Kidney epithelial cell (primary cell): ENCODE measurements around the gene KRT73. TPM values are rescaled to one million over a fixed set of nuclear protein-coding genes. Genes with fewer than 3 reads are reported as not detected.

Experiments used
- DNase-seq: peaks from one replicate; pipeline ENCODE4 v3.0.0-alpha.2; 2010; ENCODE audit warnings: low read depth
- H3K27me3 ChIP-seq: 2 replicates; pipeline ENCODE4 v1.6.0; 2011; ENCODE audit warnings: low read length; ENCODE audit not compliant: control insufficient read depth, insufficient read depth
- H3K36me3 ChIP-seq: 2 replicates; pipeline ENCODE4 v1.5.1; 2011; ENCODE audit warnings: low read length; ENCODE audit not compliant: control insufficient read depth, insufficient read depth
- H3K4me3 ChIP-seq: 2 replicates; pipeline ENCODE4 v1.5.1; 2011; ENCODE audit warnings: low read depth, mild to moderate bottlenecking, control low read depth, low read length
- total RNA-seq: library from RNA; depleted of rRNA; stranded (reverse); fragments of >200 nt; gene quantifications from 2 replicates; pipeline ENCODE4 v1.2.3, GENCODE V29; 2015
- TF ChIP-seq, protein P1 (sequence below): IDR thresholded peaks from 2 replicates; pipeline ENCODE4 v1.5.1; 2011; ENCODE audit warnings: mild to moderate bottlenecking, moderate library complexity, low read length, control low read depth, inconsistent platforms; ENCODE audit not compliant: insufficient read depth, poor library complexity, severe bottlenecking

KRT73 gene
- total RNA-seq, 1 donor from 2014 or later = not detected

- DNase-seq = no peak
- TF ChIP-seq, protein P1, sequence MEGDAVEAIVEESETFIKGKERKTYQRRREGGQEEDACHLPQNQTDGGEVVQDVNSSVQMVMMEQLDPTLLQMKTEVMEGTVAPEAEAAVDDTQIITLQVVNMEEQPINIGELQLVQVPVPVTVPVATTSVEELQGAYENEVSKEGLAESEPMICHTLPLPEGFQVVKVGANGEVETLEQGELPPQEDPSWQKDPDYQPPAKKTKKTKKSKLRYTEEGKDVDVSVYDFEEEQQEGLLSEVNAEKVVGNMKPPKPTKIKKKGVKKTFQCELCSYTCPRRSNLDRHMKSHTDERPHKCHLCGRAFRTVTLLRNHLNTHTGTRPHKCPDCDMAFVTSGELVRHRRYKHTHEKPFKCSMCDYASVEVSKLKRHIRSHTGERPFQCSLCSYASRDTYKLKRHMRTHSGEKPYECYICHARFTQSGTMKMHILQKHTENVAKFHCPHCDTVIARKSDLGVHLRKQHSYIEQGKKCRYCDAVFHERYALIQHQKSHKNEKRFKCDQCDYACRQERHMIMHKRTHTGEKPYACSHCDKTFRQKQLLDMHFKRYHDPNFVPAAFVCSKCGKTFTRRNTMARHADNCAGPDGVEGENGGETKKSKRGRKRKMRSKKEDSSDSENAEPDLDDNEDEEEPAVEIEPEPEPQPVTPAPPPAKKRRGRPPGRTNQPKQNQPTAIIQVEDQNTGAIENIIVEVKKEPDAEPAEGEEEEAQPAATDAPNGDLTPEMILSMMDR = no peak
- H3K36me3 ChIP-seq = no peaks in the 10 kb centered on the region
- no peak overlapping the region for H3K4me3 ChIP-seq
- peaks cover 19% of the 10 kb centered on the region for H3K27me3 ChIP-seq
These were observed 5.7 kb downstream of the KRT73 start for GRCh38 chr12:52612431-52613383.

GRCh38 chr12:52611080-52611468 is 7.3 kb downstream of the KRT73 start:
- Histone ChIP-seq H3K27me3 (peaks cover 16% of the 10 kb centered on the region), H3K36me3 (no peaks in the 10 kb centered on the region), H3K4me3 (no peak overlapping the region)
- TF ChIP-seq, protein P1 = no peak
- DNase-seq = no peak

GRCh38 chr12:52608826-52609630 is 9.3 kb downstream of the KRT73 start:
- H3K36me3 ChIP-seq = no peaks in the 10 kb centered on the region
- TF ChIP-seq, protein P1 = no peak
- peaks cover 14% of the 10 kb centered on the region for H3K27me3 ChIP-seq
- no peak overlapping the region for H3K4me3 ChIP-seq
- DNase-seq = no peak

GRCh38 chr12:52608161-52608560 is 10.2 kb downstream of the KRT73 start:
- Histone ChIP-seq H3K36me3 (no peaks in the 10 kb centered on the region), H3K27me3 (peaks cover 14% of the 10 kb centered on the region), H3K4me3 (no peak overlapping the region)
- no peak for DNase-seq
- TF ChIP-seq, protein P1 = no peak

DNA sequence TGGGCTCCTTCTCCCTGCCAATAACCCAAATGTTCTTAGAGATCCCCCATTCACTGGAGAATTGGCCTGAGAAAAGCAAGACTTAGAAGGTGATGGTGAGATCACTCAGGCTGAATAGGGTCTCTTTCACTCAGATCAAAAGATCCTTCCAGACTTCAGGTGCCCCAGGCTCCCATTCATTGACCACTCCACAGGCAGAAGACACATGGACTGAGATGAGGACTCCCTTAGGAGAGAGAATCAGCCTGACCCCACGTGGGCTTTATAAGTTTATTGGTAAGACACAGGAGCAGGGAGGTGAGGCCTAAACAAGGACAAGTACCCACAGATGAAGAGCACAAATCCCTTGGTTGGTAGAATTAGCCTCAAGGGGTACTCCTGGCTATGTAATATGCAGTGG is 11.0 kb downstream of the KRT73 start:
- Histone ChIP-seq H3K27me3 (peaks cover 19% of the 10 kb centered on the region), H3K36me3 (no peaks in the 10 kb centered on the region), H3K4me3 (no peak overlapping the region)
- TF ChIP-seq, protein P1 = no peak
- DNase-seq = no peak
